ENCODE results near the gene CFAP251. TPM values are rescaled to one million over a fixed set of nuclear protein-coding genes. Genes with fewer than 3 reads are reported as not detected.
A peak's percentile ranks its signal among the peaks of the same experiment; 100 is the strongest.

Gene CFAP251
- total and polyA plus RNA-seq, 10 of the 15 experiments (the other 5 are each of a cell fraction or from before 2014, with no cell fraction given): 0.10 to 0.97 (median 0.64) TPM

GRCh38 chr12:121955258-121956237 is 37.2 kb downstream of the CFAP251 start:
- ChIA-PET CTCF (interaction anchor here (1.4 kb wide), 1 partner anchor 9 kb away, joined by 3 read pairs; no protein-coding TSS in a partner anchor), POLR2A (no interaction called here), RAD21 (ENCODE audit: unreplicated experiment) (no interaction called here), SMC1A (ENCODE audit: uncharacterized antibody, unreplicated experiment) (no interaction called here)
- H3K79me2 ChIP-seq (ENCODE audit: control insufficient read depth, insufficient read depth, low read length): no peaks in the 10 kb centered on the region
- no peak overlapping the region for H3K27ac ChIP-seq (ENCODE audit: control insufficient read depth, insufficient read depth)
- BruUV-seq (replicated peaks): no TSS peak
- intact Hi-C loops (cut with micrococcal nuclease; ENCODE audit: unreplicated experiment) (no loop called here), in situ Hi-C loops (cut with MboI) (no loop called here)
- H3K36me3 ChIP-seq (ENCODE audit: control insufficient read depth in 2 of 2, insufficient read depth in 2 of 2, low read length in 1 of 2): no peaks in the 10 kb centered on the region
- no peak overlapping the region for H3K4me3 ChIP-seq
- 0 out of 3 replicates have a peak, but pooled peaks have one; percentile 24 for ATAC-seq
- H4K20me1 ChIP-seq (ENCODE audit: control insufficient read depth, insufficient read depth): no peaks in the 10 kb centered on the region
- H3K27me3 ChIP-seq (replicated peaks in 1 of 2; ENCODE audit: control insufficient read depth in 2 of 2, insufficient read depth in 2 of 2, low read length in 1 of 2): no peaks in the 10 kb centered on the region
- FAIRE-seq: no peak
- H2AFZ ChIP-seq (ENCODE audit: control insufficient read depth, low read depth, low read length): no peak overlapping the region
- no peak overlapping the region for H3K4me2 ChIP-seq (ENCODE audit: control insufficient read depth, insufficient read depth)
- 29% methylated on average over 13 of the region's 13 CpGs for WGBS (ENCODE audit: insufficient coverage, insufficient replicate concordance, low lambda C conversion rate, missing lambda C conversion rate)
- no peak overlapping the region for H3K9ac ChIP-seq (ENCODE audit: control insufficient read depth, insufficient read depth, low read length)
- no peaks in the 10 kb centered on the region; the same call in 2 of the 3 replicates for H3K9me3 ChIP-seq (replicated peaks; ENCODE audit: control insufficient read depth, insufficient read depth, low read length)
- no peaks in the 10 kb centered on the region for H3K4me1 ChIP-seq (ENCODE audit: control insufficient read depth, insufficient read depth, low read length)
- no peak for DNase-seq (ENCODE audit: low read depth, low spot score)
- TF ChIP-seq, protein P1, sequence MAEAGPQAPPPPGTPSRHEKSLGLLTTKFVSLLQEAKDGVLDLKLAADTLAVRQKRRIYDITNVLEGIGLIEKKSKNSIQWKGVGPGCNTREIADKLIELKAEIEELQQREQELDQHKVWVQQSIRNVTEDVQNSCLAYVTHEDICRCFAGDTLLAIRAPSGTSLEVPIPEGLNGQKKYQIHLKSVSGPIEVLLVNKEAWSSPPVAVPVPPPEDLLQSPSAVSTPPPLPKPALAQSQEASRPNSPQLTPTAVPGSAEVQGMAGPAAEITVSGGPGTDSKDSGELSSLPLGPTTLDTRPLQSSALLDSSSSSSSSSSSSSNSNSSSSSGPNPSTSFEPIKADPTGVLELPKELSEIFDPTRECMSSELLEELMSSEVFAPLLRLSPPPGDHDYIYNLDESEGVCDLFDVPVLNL (IDR thresholded peaks at IDR 0.05; ENCODE audit: low read depth, low read length): no peak
- TF ChIP-seq CHD2 (IDR thresholded peaks at IDR 0.05; ENCODE audit: borderline replicate concordance, low read depth, low read length): no peak
- TF ChIP-seq, protein P2, sequence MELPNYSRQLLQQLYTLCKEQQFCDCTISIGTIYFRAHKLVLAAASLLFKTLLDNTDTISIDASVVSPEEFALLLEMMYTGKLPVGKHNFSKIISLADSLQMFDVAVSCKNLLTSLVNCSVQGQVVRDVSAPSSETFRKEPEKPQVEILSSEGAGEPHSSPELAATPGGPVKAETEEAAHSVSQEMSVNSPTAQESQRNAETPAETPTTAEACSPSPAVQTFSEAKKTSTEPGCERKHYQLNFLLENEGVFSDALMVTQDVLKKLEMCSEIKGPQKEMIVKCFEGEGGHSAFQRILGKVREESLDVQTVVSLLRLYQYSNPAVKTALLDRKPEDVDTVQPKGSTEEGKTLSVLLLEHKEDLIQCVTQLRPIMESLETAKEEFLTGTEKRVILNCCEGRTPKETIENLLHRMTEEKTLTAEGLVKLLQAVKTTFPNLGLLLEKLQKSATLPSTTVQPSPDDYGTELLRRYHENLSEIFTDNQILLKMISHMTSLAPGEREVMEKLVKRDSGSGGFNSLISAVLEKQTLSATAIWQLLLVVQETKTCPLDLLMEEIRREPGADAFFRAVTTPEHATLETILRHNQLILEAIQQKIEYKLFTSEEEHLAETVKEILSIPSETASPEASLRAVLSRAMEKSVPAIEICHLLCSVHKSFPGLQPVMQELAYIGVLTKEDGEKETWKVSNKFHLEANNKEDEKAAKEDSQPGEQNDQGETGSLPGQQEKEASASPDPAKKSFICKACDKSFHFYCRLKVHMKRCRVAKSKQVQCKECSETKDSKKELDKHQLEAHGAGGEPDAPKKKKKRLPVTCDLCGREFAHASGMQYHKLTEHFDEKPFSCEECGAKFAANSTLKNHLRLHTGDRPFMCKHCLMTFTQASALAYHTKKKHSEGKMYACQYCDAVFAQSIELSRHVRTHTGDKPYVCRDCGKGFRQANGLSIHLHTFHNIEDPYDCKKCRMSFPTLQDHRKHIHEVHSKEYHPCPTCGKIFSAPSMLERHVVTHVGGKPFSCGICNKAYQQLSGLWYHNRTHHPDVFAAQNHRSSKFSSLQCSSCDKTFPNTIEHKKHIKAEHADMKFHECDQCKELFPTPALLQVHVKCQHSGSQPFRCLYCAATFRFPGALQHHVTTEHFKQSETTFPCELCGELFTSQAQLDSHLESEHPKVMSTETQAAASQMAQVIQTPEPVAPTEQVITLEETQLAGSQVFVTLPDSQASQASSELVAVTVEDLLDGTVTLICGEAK (IDR thresholded peaks at IDR 0.05; ENCODE audit: borderline replicate concordance): no peak
- no peak for TF ChIP-seq IRF4 (IDR thresholded peaks at IDR 0.05; ENCODE audit: low read depth, low read length)
- peak; percentile 40 for TF ChIP-seq RAD21 (IDR thresholded peaks at IDR 0.05; ENCODE audit: insufficient read depth, low read depth, low read length)
- TF ChIP-seq SMC3 (IDR thresholded peaks at IDR 0.05; ENCODE audit: borderline replicate concordance, low read length): peak; percentile 12; the same call in 1 of the 2 replicates
- no peak for TF ChIP-seq ZBTB4 (CRISPR knock-in tag; IDR thresholded peaks at IDR 0.05)
- TF ChIP-seq ZNF687 (IDR thresholded peaks at IDR 0.05): no peak

All from GM12878 (cell line).